Measurements from ENCODE around the gene MATR3. TPM values are rescaled to one million over a fixed set of nuclear protein-coding genes. Genes with fewer than 3 reads are reported as not detected.
A peak's percentile ranks its signal among the peaks of the same experiment; 100 is the strongest.

The MATR3 gene
- total and polyA plus RNA-seq, 3 experiments from 2014 or later: 184 to 364 (median 199) TPM

DNA sequence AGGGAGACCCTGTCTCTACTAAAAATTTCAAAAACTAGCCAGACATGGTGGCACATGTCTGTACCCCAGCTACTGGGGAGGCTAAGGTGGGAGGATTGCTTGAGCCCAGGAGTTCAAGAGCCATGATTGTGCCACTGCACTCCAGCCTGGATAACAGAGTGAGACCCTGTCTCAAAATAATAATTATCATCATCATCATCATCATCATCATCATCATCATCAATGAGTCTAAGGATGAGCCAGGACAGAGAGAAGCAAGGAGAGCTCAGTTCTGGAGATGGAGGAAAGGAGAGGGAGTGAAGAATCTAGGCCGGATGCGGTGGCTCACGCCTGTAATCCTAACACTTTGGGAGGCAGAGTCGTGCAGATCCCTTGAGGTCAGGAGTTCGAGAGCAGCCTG, 36.7 kb upstream of the MATR3 start:
- Histone ChIP-seq H3K27me3 (ENCODE audit: insufficient read depth, low read length, poor library complexity, severe bottlenecking) (no peaks in the 10 kb centered on the region), H3K4me1 (ENCODE audit: insufficient read depth, low read length) (no peaks in the 10 kb centered on the region), H3K4me3 (ENCODE audit: low read length) (no peak overlapping the region), H3K36me3 (ENCODE audit: insufficient read depth, low read length) (no peaks in the 10 kb centered on the region), H3K27ac (ENCODE audit: low read depth, low read length) (no peak overlapping the region), H3K9me3 (ENCODE audit: low read length) (no peaks in the 10 kb centered on the region)
- no peaks in the 10 kb centered on the region for H3K9me3 Mint-ChIP-seq
- H3K4me1 Mint-ChIP-seq: peaks cover under 1 to 3% (median 2%) of the 10 kb centered on the region in 3 donors
- H3K36me3 Mint-ChIP-seq: no peaks in the 10 kb centered on the region
- no peak overlapping the region for H3K27ac Mint-ChIP-seq
- H3K27me3 Mint-ChIP-seq: peaks cover 9 to 10% of the 10 kb centered on the region in 2 donors
- no peak for DNase-seq
- ChIA-PET POLR2A (no interaction called here), CTCF (no interaction called here)
- H3K4me3 Mint-ChIP-seq: no peak overlapping the region

DNA sequence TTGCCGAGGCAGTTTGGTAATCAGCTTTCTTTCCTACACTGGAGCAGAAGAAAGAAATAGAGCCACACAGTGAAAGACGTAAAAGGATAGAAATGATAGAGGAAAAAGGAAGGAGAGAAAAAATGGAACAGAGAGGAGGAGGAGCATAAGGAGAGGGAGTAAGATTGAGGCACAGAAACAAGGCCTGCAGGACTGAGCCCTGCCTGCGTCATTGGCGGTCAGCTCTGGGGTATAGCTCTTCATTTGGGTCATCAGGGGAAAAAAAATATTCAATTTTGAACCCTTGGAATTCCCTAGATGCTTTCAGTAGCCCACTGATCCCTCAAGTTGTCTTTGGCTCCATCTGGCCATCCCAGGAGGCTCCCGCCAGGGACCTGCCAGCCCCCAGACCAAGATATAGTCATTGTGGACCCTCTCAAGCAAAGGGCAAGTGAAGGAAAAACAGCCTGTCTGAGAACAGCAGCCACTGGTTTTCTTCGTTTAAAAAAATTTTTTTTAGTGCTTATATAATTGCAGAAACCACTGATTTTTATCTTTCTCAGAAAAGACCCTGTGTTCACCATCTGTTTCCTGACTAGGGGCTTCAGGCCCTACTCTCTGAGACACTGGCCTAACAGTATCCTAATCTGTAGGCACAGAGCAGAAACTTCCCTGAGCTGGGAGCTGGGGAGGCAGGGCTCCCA, 31.3 kb upstream of the MATR3 start:
- H3K4me1 Mint-ChIP-seq: peaks cover 0 to 12% (median 11%) of the 10 kb centered on the region in 3 donors
- H3K27me3 ChIP-seq (ENCODE audit: insufficient read depth, low read length, poor library complexity, severe bottlenecking): no peaks in the 10 kb centered on the region
- no peaks in the 10 kb centered on the region for H3K4me1 ChIP-seq (ENCODE audit: insufficient read depth, low read length)
- H3K27ac ChIP-seq (ENCODE audit: low read depth, low read length): no peak overlapping the region
- H3K36me3 Mint-ChIP-seq: no peaks in the 10 kb centered on the region
- peaks cover 9 to 10% of the 10 kb centered on the region in 2 donors for H3K27me3 Mint-ChIP-seq
- H3K4me3 ChIP-seq (ENCODE audit: low read length): no peak overlapping the region
- no peak overlapping the region for H3K4me3 Mint-ChIP-seq
- CTCF ChIA-PET: interaction anchor here (0.9 to 1.6 kb wide), 5 partner anchors 11 to 683 kb away, joined by 3 to 7 read pairs (median 4); no protein-coding TSS in a partner anchor
- no peaks in the 10 kb centered on the region for H3K36me3 ChIP-seq (ENCODE audit: insufficient read depth, low read length)
- H3K9me3 Mint-ChIP-seq: no peaks in the 10 kb centered on the region
- POLR2A ChIA-PET: no interaction called here
- H3K9me3 ChIP-seq (ENCODE audit: low read length): no peaks in the 10 kb centered on the region
- DNase-seq: no peak
- H3K27ac Mint-ChIP-seq: peak overlapping the region in 2 of 8 donors; percentile 26 to 83

- H3K27me3 Mint-ChIP-seq: peaks cover 9 to 10% of the 10 kb centered on the region in 2 donors
- H3K36me3 Mint-ChIP-seq: no peaks in the 10 kb centered on the region
- Histone ChIP-seq H3K27me3 (ENCODE audit: insufficient read depth, low read length, poor library complexity, severe bottlenecking) (no peaks in the 10 kb centered on the region), H3K4me3 (ENCODE audit: low read length) (no peak overlapping the region), H3K36me3 (ENCODE audit: insufficient read depth, low read length) (no peaks in the 10 kb centered on the region), H3K4me1 (ENCODE audit: insufficient read depth, low read length) (no peaks in the 10 kb centered on the region), H3K9me3 (ENCODE audit: low read length) (no peaks in the 10 kb centered on the region), H3K27ac (ENCODE audit: low read depth, low read length) (no peak overlapping the region)
- no peak overlapping the region for H3K4me3 Mint-ChIP-seq
- H3K27ac Mint-ChIP-seq: peak overlapping the region in 1 of 8 donors; percentile 70
- H3K4me1 Mint-ChIP-seq: peaks cover 0 to 12% (median 12%) of the 10 kb centered on the region in 3 donors
- CTCF ChIA-PET: interaction anchor here (1.5 to 1.6 kb wide), 4 partner anchors 10 to 683 kb away, joined by 3 to 7 read pairs (median 4); no protein-coding TSS in a partner anchor
- POLR2A ChIA-PET: no interaction called here
- no peaks in the 10 kb centered on the region for H3K9me3 Mint-ChIP-seq
- DNase-seq: peak; percentile 16 to 74 (median 42)
These were observed 30.6 kb upstream of the MATR3 start for GRCh38 chr5:139262742-139263445.

DNA sequence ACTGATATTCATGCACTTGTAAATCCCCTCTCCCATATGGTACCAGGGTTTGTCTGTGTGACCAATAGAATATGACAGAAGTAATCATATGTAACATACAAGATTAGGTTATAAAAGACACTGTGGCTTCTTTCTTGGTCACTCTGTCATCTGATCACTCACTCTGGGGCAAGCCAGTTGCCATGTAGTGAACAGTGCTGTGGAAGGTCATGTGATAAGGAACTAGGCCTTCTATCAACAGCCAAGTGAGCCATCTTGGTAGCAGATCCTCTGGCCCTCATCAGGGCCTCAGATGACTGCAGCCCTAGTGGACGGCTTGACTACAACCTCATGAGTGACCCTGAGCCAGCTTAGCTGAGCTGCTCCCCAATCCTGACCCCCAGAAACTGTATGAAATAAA, 30.0 kb upstream of the MATR3 start:
- H3K4me1 ChIP-seq (ENCODE audit: insufficient read depth, low read length): no peaks in the 10 kb centered on the region
- peak overlapping the region in 1 of 8 donors; percentile 70 for H3K27ac Mint-ChIP-seq
- ChIA-PET POLR2A (no interaction called here), CTCF (no interaction called here)
- H3K36me3 ChIP-seq (ENCODE audit: insufficient read depth, low read length): no peaks in the 10 kb centered on the region
- H3K9me3 Mint-ChIP-seq: no peaks in the 10 kb centered on the region
- H3K4me3 Mint-ChIP-seq: no peak overlapping the region
- no peak overlapping the region for H3K27ac ChIP-seq (ENCODE audit: low read depth, low read length)
- peaks cover 6 to 9% of the 10 kb centered on the region in 2 donors for H3K27me3 Mint-ChIP-seq
- no peaks in the 10 kb centered on the region for H3K36me3 Mint-ChIP-seq
- no peaks in the 10 kb centered on the region for H3K27me3 ChIP-seq (ENCODE audit: insufficient read depth, low read length, poor library complexity, severe bottlenecking)
- peaks cover 2 to 19% (median 18%) of the 10 kb centered on the region in 3 donors for H3K4me1 Mint-ChIP-seq
- DNase-seq: no peak
- H3K9me3 ChIP-seq (ENCODE audit: low read length): no peaks in the 10 kb centered on the region
- no peak overlapping the region for H3K4me3 ChIP-seq (ENCODE audit: low read length)

DNA sequence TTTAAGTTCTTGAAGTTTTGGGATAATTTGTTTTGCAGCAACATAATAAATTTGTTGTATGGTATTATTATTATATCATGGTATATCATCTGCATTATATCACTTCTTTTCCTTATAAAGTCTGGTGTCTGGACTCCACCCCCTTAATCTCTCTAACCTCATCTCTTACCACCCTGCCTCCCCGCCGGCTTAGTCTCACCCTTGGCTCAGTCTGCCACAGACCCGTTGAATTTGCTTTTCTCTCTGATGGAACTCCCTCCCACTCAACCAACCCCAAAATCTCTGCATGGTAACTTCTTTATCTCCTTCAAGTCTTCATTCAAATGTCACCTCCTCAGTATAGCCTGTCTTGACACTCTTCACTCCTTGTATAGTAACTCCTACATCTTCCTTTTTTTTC, 29.6 kb upstream of the MATR3 start:
- no peak for DNase-seq
- Histone ChIP-seq H3K36me3 (ENCODE audit: insufficient read depth, low read length) (no peaks in the 10 kb centered on the region), H3K27ac (ENCODE audit: low read depth, low read length) (no peak overlapping the region), H3K27me3 (ENCODE audit: insufficient read depth, low read length, poor library complexity, severe bottlenecking) (no peaks in the 10 kb centered on the region), H3K9me3 (ENCODE audit: low read length) (no peaks in the 10 kb centered on the region), H3K4me3 (ENCODE audit: low read length) (no peak overlapping the region), H3K4me1 (ENCODE audit: insufficient read depth, low read length) (no peaks in the 10 kb centered on the region)
- Mint-ChIP-seq H3K36me3 (no peaks in the 10 kb centered on the region), H3K4me3 (no peak overlapping the region), H3K27me3 (peaks cover 6% of the 10 kb centered on the region in 2 donors), H3K4me1 (peaks cover 2 to 21% (median 19%) of the 10 kb centered on the region in 3 donors), H3K27ac (peak overlapping the region in 1 of 8 donors; percentile 16), H3K9me3 (no peaks in the 10 kb centered on the region)
- POLR2A ChIA-PET: no interaction called here
- CTCF ChIA-PET: no interaction called here

- no peaks in the 10 kb centered on the region for H3K9me3 ChIP-seq (ENCODE audit: low read length)
- Mint-ChIP-seq H3K4me1 (peaks cover 2 to 21% (median 19%) of the 10 kb centered on the region in 3 donors), H3K27me3 (peaks cover 6% of the 10 kb centered on the region in 2 donors), H3K27ac (no peak overlapping the region), H3K9me3 (no peaks in the 10 kb centered on the region), H3K4me3 (no peak overlapping the region), H3K36me3 (no peaks in the 10 kb centered on the region)
- H3K4me3 ChIP-seq (ENCODE audit: low read length): no peak overlapping the region
- no peaks in the 10 kb centered on the region for H3K36me3 ChIP-seq (ENCODE audit: insufficient read depth, low read length)
- no peaks in the 10 kb centered on the region for H3K27me3 ChIP-seq (ENCODE audit: insufficient read depth, low read length, poor library complexity, severe bottlenecking)
- no peak overlapping the region for H3K27ac ChIP-seq (ENCODE audit: low read depth, low read length)
- H3K4me1 ChIP-seq (ENCODE audit: insufficient read depth, low read length): no peaks in the 10 kb centered on the region
- ChIA-PET CTCF (no interaction called here), POLR2A (no interaction called here)
- DNase-seq: no peak
These were observed 28.5 kb upstream of the MATR3 start for GRCh38 chr5:139265001-139265400.

GRCh38 chr5:139266236-139266635, 27.3 kb upstream of the MATR3 start:
- Histone ChIP-seq H3K4me1 (ENCODE audit: insufficient read depth, low read length) (no peaks in the 10 kb centered on the region), H3K9me3 (ENCODE audit: low read length) (no peaks in the 10 kb centered on the region), H3K27ac (ENCODE audit: low read depth, low read length) (no peak overlapping the region), H3K36me3 (ENCODE audit: insufficient read depth, low read length) (no peaks in the 10 kb centered on the region), H3K27me3 (ENCODE audit: insufficient read depth, low read length, poor library complexity, severe bottlenecking) (no peaks in the 10 kb centered on the region), H3K4me3 (ENCODE audit: low read length) (no peak overlapping the region)
- H3K4me1 Mint-ChIP-seq: peaks cover 2 to 21% (median 19%) of the 10 kb centered on the region in 3 donors
- POLR2A ChIA-PET: interaction anchor here (0.6 to 0.7 kb wide), 3 partner anchors 25 to 282 kb away, joined by 4 to 10 read pairs (median 6); no protein-coding TSS in a partner anchor
- CTCF ChIA-PET: no interaction called here
- no peaks in the 10 kb centered on the region for H3K9me3 Mint-ChIP-seq
- no peak overlapping the region for H3K4me3 Mint-ChIP-seq
- H3K36me3 Mint-ChIP-seq: no peaks in the 10 kb centered on the region
- no peaks in the 10 kb centered on the region for H3K27me3 Mint-ChIP-seq
- DNase-seq: no peak
- no peak overlapping the region for H3K27ac Mint-ChIP-seq

DNA sequence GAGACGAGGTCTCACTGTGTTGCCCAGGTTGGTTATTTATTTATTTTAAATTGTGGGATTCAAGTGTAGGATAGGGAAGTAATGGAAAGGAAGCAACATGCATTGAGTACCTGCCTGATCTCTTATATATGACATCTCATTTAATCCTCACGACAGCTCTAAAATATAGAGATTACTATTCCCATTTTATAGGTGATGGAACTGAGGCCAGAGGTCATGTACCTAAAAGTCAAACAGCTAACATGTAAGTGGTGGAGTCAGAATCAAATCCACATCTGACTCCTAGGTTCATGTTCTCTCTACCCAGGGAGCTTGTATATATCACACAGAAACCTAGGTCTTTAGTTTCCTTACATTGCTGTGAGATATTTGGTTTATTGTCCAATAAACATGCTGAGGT, 26.1 kb upstream of the MATR3 start:
- Mint-ChIP-seq H3K4me3 (no peak overlapping the region), H3K27me3 (peaks cover 0 to 3% of the 10 kb centered on the region in 2 donors), H3K4me1 (peaks cover 8 to 21% (median 18%) of the 10 kb centered on the region in 3 donors), H3K36me3 (no peaks in the 10 kb centered on the region), H3K9me3 (no peaks in the 10 kb centered on the region), H3K27ac (no peak overlapping the region)
- Histone ChIP-seq H3K4me3 (ENCODE audit: low read length) (no peak overlapping the region), H3K27ac (ENCODE audit: low read depth, low read length) (no peak overlapping the region), H3K4me1 (ENCODE audit: insufficient read depth, low read length) (peaks cover 5% of the 10 kb centered on the region), H3K27me3 (ENCODE audit: insufficient read depth, low read length, poor library complexity, severe bottlenecking) (no peaks in the 10 kb centered on the region), H3K9me3 (ENCODE audit: low read length) (no peaks in the 10 kb centered on the region), H3K36me3 (ENCODE audit: insufficient read depth, low read length) (no peaks in the 10 kb centered on the region)
- ChIA-PET POLR2A (no interaction called here), CTCF (no interaction called here)
- no peak for DNase-seq
